Loucy (cell line): ENCODE measurements around the gene GYG2.

Source experiments
- EZH2phosphoT487 ChIP-seq: fragments of 200-600 bp; IDR thresholded peaks from 2 replicates; pipeline ENCODE4 v1.6.1; 2018; ENCODE audit warnings: antibody characterized with exemption, mild to moderate bottlenecking, moderate library complexity, borderline replicate concordance
- TF ChIP-seq, protein P1 (sequence below): fragments of 200-600 bp; sonication (generic); conservative IDR thresholded peaks from 2 replicates; pipeline ENCODE4 v1.5.1; 2014; ENCODE audit warnings: mild to moderate bottlenecking, antibody characterized with exemption, low read length

DNA sequence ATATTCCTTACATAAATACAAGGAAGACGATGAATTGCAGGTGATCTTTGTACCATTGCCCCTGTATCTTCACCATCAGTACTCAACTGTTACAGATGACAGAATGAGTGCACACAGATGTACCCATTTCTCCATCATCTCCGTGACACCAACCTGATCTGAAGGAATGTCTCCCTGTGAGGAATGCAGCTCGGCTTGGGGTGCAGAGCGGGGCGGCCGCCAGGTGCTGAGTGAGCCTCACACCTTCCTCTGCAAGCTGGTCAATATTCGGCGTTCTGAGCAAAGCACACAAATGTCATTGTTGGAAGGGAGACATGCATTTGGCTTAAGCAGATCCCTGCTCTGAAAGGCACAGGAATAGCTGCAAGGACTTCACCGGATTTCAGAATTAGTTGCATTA is 93.0 kb downstream of the GYG2 start:
- TF ChIP-seq, protein P1, sequence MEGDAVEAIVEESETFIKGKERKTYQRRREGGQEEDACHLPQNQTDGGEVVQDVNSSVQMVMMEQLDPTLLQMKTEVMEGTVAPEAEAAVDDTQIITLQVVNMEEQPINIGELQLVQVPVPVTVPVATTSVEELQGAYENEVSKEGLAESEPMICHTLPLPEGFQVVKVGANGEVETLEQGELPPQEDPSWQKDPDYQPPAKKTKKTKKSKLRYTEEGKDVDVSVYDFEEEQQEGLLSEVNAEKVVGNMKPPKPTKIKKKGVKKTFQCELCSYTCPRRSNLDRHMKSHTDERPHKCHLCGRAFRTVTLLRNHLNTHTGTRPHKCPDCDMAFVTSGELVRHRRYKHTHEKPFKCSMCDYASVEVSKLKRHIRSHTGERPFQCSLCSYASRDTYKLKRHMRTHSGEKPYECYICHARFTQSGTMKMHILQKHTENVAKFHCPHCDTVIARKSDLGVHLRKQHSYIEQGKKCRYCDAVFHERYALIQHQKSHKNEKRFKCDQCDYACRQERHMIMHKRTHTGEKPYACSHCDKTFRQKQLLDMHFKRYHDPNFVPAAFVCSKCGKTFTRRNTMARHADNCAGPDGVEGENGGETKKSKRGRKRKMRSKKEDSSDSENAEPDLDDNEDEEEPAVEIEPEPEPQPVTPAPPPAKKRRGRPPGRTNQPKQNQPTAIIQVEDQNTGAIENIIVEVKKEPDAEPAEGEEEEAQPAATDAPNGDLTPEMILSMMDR, result no peak
- TF ChIP-seq EZH2phosphoT487, result no peak
